HepG2 (cell line): ENCODE data around the gene MED12L. TPM values are rescaled to one million over a fixed set of nuclear protein-coding genes. Genes with fewer than 3 reads are reported as not detected.

Experiments used
- ATAC-seq: fragments of 200-7000 bp; cut with Tn5 transposase; 3 replicates; pipeline ENCODE4 v1.9.1; 2020; ENCODE audit warnings: mild to moderate bottlenecking, moderate library complexity
- BruUV-seq: library from RNA; stranded (reverse); fragments of 400-500 nt; replicated peaks from 2 replicates; lab custom pipeline; 2021; lab: Mats Ljungman, UMichigan
- CTCF ChIA-PET: fragments of 300-600 bp; formaldehyde crosslinking; extraction: SDS; loops from one replicate; lab custom pipeline; 2021; ENCODE audit warnings: low total read pairs, inconsistent platforms, low intra/inter-chr PET ratio; lab: Yijun Ruan, JAX
- POLR2A ChIA-PET: fragments of 350-600 bp; sonication (Branson Sonifier 250); formaldehyde crosslinking; loops from one replicate; lab custom pipeline; 2020; ENCODE audit warnings: antibody characterized with exemption, inconsistent platforms; lab: Yijun Ruan, JAX
- DNase-seq: peaks from one replicate; pipeline ENCODE4 v3.0.0-alpha.2; 2015; ENCODE audit warnings: low spot score
- FAIRE-seq: peaks from 3 replicates; lab custom pipeline; 2011; peaks lifted over from hg19 to GRCh38; lab: Jason Lieb, UNC
- H2AFZ ChIP-seq: one replicate; pipeline ENCODE4 v1.6.1; 2011; ENCODE audit warnings: low read length, inconsistent platforms
- H3K27ac ChIP-seq: fragments of 300-600 bp; 3 replicates; pipeline ENCODE4 v1.8.0; 2011; ENCODE audit warnings: mixed run types, mild to moderate bottlenecking, mixed read lengths, low read length, inconsistent platforms; ENCODE audit not compliant: insufficient read depth; ENCODE audit errors: extremely low read length
- H3K27me3 ChIP-seq, 2 experiments: fragments of 200-600 bp in 1 of 2; 2 replicates in 1 of 2; 3 replicates in 1 of 2; pipeline versions ENCODE4 v1.6.0 to v1.8.0; 2011; ENCODE audit warnings: low read length in 2 of 2, mild to moderate bottlenecking in 2 of 2, moderate library complexity in 2 of 2, inconsistent platforms in 1 of 2; ENCODE audit not compliant: insufficient read depth in 2 of 2, control insufficient read depth in 1 of 2
- H3K36me3 ChIP-seq, 2 experiments: fragments of 200-600 bp in 1 of 2; replicated peaks in 1 of 2; 2 replicates in 1 of 2; 3 replicates in 1 of 2; pipeline versions ENCODE4 v1.5.1 to v1.8.0; 2011; ENCODE audit warnings: low read length in 2 of 2, inconsistent platforms in 1 of 2; ENCODE audit not compliant: insufficient read depth in 2 of 2, control insufficient read depth in 1 of 2
- H3K4me1 ChIP-seq: 2 replicates; pipeline ENCODE4 v1.5.1; 2012; ENCODE audit warnings: low read length, inconsistent platforms; ENCODE audit not compliant: insufficient read depth
- H3K4me2 ChIP-seq: 2 replicates; pipeline ENCODE4 v1.6.0; 2011; ENCODE audit warnings: low read depth, low read length, inconsistent platforms
- H3K4me3 ChIP-seq, 3 experiments: fragments of 200-600 bp in 1 of 3; sonication (generic), shearing (Covaris generic) in 1 of 3; replicated peaks in 1 of 3; 2 replicates each; pipeline ENCODE4 v1.5.1; 2011 to 2016; ENCODE audit warnings: low read length in 3 of 3, inconsistent platforms in 2 of 3, low read depth in 2 of 3, mild to moderate bottlenecking in 2 of 3, control low read depth in 1 of 3, mixed read lengths in 1 of 3; ENCODE audit not compliant: insufficient read depth in 1 of 3
- H3K79me2 ChIP-seq: one replicate; pipeline ENCODE4 v1.6.1; 2011; ENCODE audit warnings: low read length, inconsistent platforms; ENCODE audit not compliant: insufficient read depth
- H3K9ac ChIP-seq: 2 replicates; pipeline ENCODE4 v1.6.0; 2011; ENCODE audit warnings: mild to moderate bottlenecking, low read depth, low read length, inconsistent platforms; ENCODE audit not compliant: insufficient read depth
- H3K9me3 ChIP-seq: 2 replicates; pipeline ENCODE4 v1.5.1; 2012; ENCODE audit warnings: mild to moderate bottlenecking, low read length
- H4K20me1 ChIP-seq: 2 replicates; pipeline ENCODE4 v1.6.0; 2011; ENCODE audit warnings: inconsistent platforms, mild to moderate bottlenecking, low read length, moderate library complexity; ENCODE audit not compliant: insufficient read depth
- BCL6 ChIP-seq: IDR thresholded peaks from 2 replicates; pipeline ENCODE4 v1.6.1; 2016; ENCODE audit warnings: missing genetic modification reagents, missing compliant biosample characterization
- BHLHE40 ChIP-seq: IDR thresholded peaks from 2 replicates; pipeline ENCODE4 v1.6.1; 2011; ENCODE audit warnings: low read length, improper control_type of control experiment
- FOXA3 ChIP-seq: IDR thresholded peaks from 2 replicates; pipeline ENCODE4 v1.6.1; 2016; ENCODE audit warnings: missing genetic modification reagents, missing compliant biosample characterization
- NR2F6 ChIP-seq, 2 experiments: IDR thresholded peaks; 2 replicates each; pipeline ENCODE4 v1.6.1; 2016; ENCODE audit warnings: antibody characterized with exemption in 1 of 2, mild to moderate bottlenecking in 1 of 2
- PITX1 ChIP-seq: sonication (generic); formaldehyde crosslinking; IDR thresholded peaks from 2 replicates; pipeline ENCODE4 v1.5.1; 2020; ENCODE audit warnings: mild to moderate bottlenecking, missing genetic modification reagents
- POGZ ChIP-seq: sonication (generic); formaldehyde crosslinking; IDR thresholded peaks from 2 replicates; pipeline ENCODE4 v1.4.0; 2020; ENCODE audit warnings: mild to moderate bottlenecking, missing genetic modification reagents
- RXRB ChIP-seq: IDR thresholded peaks from 2 replicates; pipeline ENCODE4 v1.6.1; 2016; ENCODE audit warnings: borderline replicate concordance, missing genetic modification reagents, missing compliant biosample characterization
- TOE1 ChIP-seq: sonication (generic); formaldehyde crosslinking; IDR thresholded peaks from 2 replicates; pipeline ENCODE4 v1.4.0; 2020; ENCODE audit warnings: mild to moderate bottlenecking, missing genetic modification reagents
- ZFP36L2 ChIP-seq: sonication (generic); formaldehyde crosslinking; IDR thresholded peaks from 2 replicates; pipeline ENCODE4 v1.4.0; 2020; ENCODE audit warnings: missing genetic modification reagents
- ZNF280D ChIP-seq: sonication (generic); formaldehyde crosslinking; IDR thresholded peaks from 2 replicates; pipeline ENCODE4 v1.5.1; 2020; ENCODE audit warnings: mild to moderate bottlenecking, missing genetic modification reagents
- ZNF605 ChIP-seq: sonication (generic); formaldehyde crosslinking; IDR thresholded peaks from 2 replicates; pipeline ENCODE4 v1.8.0; 2022; ENCODE audit warnings: mild to moderate bottlenecking, missing genetic modification reagents
- WGBS: methylation state at CpG from one replicate; pipeline ENCODE4 v1.1.6; 2017; ENCODE audit warnings: low lambda C conversion rate; 5-methylcytosine and 5-hydroxymethylcytosine counted together
- in situ Hi-C: cut with HindIII; loops from 2 replicates; pipeline ENCODE4 v1.10.0; 2017; ENCODE audit warnings: low pct_unique_long_range_greater_than_20kb; ENCODE audit not compliant: extremely low pct_ligation_motif_present
- intact Hi-C: fragments of 100-400 bp; cut with micrococcal nuclease; formaldehyde crosslinking; loops from one replicate; pipeline ENCODE4 v1.10.0; 2022; ENCODE audit not compliant: unreplicated experiment
- polyA plus RNA-seq, 8 experiments: library from polyadenylated mRNA; depleted of rRNA in 3 of 8; stranded (reverse) in 7 of 8; unstranded in 1 of 8; fragments of >200 nt; fragmentation: Illumina TruSeq in 4 of 8; extraction: Trizol in 4 of 8; gene quantifications; 2 replicates each; pipeline versions ENCODE4 v1.2.1 to v1.2.3, GENCODE V29; 2011 to 2016; ENCODE audit warnings: low read depth in 4 of 8, missing spikeins in 1 of 8, mixed read lengths in 1 of 8; ENCODE audit not compliant: insufficient read depth in 1 of 8
- total RNA-seq, 5 experiments: library from RNA; depleted of rRNA; stranded (reverse); fragments of >200 nt; fragmentation: Illumina TruSeq; extraction: Trizol; gene quantifications; 2 replicates each; pipeline ENCODE4 v1.2.3, GENCODE V29; 2016; ENCODE audit warnings: low read depth in 1 of 5
- TF ChIP-seq, protein P1 (sequence below): sonication (generic); formaldehyde crosslinking; conservative IDR thresholded peaks from 2 replicates; pipeline ENCODE4 v1.8.0; 2022; ENCODE audit warnings: low read depth, missing genetic modification reagents
- TF ChIP-seq, protein P2 (sequence below): sonication (generic); formaldehyde crosslinking; IDR thresholded peaks from 2 replicates; pipeline ENCODE4 v1.5.0; 2020; ENCODE audit warnings: mild to moderate bottlenecking, missing genetic modification reagents

MED12L gene
- total and polyA plus RNA-seq, 2 of the 13 experiments (the other 11 are each of a cell fraction or from before 2014, with no cell fraction given) = 0.07 to 0.64 TPM

GRCh38 chr3:151225040-151225975 lies 139.8 kb downstream of the MED12L start (continued):
- TF ChIP-seq ZNF280D (no peak), TOE1 (CRISPR knock-in tag) (no peak)
- TF ChIP-seq, all 625 proteins: peak for 0

DNA sequence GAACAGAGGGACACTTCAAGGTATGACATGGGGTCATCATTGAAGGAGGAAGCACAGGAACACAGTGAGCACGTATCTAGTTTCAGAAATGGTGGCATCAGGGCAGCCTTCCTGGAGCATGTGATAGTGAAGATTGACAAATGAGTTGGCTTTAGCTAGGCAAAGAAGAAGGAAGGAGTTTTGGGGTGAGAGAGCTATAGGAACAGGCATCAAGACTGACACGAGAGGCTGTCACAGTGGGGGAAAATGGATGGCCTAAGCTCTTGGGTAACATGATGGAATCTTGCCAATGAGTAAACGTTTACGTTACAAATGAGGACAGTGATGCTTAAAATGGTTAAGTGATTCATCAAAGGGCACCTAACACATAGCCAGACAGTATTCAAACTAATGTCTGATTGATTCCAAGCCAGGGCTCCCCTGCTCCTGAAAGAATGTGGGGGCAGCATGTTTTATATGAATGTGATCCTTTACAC lies 140.7 kb downstream of the MED12L start:
- DNase-seq (peak; percentile 81), FAIRE-seq (no peak), ATAC-seq (peak; percentile 18; the same call in 2 of the 3 replicates)
- H2AFZ ChIP-seq = no peak overlapping the region
- H3K9me3 ChIP-seq = peaks cover 5% of the 10 kb centered on the region; the same call in 1 of the 2 replicates
- BruUV-seq = no TSS peak
- H3K4me1 ChIP-seq = peaks cover 34% of the 10 kb centered on the region
- H4K20me1 ChIP-seq = no peaks in the 10 kb centered on the region
- no peak overlapping the region for H3K4me2 ChIP-seq
- ChIA-PET CTCF (interaction anchor here (1.4 to 3.2 kb wide), 2 partner anchors 58 to 101 kb away, joined by 3 to 29 read pairs; no protein-coding TSS in a partner anchor), POLR2A (interaction anchor here (0.8 to 1.5 kb wide), 3 partner anchors 29 to 57 kb away, joined by 3 to 7 read pairs (median 4); no protein-coding TSS in a partner anchor)
- H3K9ac ChIP-seq = no peak overlapping the region
- 35% methylated on average over 4 of the region's 4 CpGs for WGBS
- H3K27ac ChIP-seq = no peak overlapping the region
- in situ Hi-C loops (loop anchor here (5.0 kb wide), 2 partner anchors 54 to 56 kb away; no protein-coding TSS in a partner anchor), intact Hi-C loops (no loop called here)
- no peaks in the 10 kb centered on the region; a peak in 1 of 5 replicates for H3K27me3 ChIP-seq
- no peaks in the 10 kb centered on the region for H3K79me2 ChIP-seq
- H3K36me3 ChIP-seq = no peaks in the 10 kb centered on the region
- H3K4me3 ChIP-seq = no peak overlapping the region
- TF ChIP-seq ZFP36L2 (no peak), BHLHE40 (no peak), BCL6 (CRISPR knock-in tag) (no peak), FOXA3 (CRISPR knock-in tag) (peak; percentile 52; the same call in 1 of the 2 replicates), RXRB (CRISPR knock-in tag) (no peak), POGZ (CRISPR knock-in tag) (no peak), PITX1 (CRISPR knock-in tag) (no peak), ZNF605 (CRISPR knock-in tag) (no peak), NR2F6 (IDR thresholded peaks at IDR 0.05) (no peak), NR2F6 (CRISPR knock-in tag; IDR thresholded peaks at IDR 0.05) (no peak)
- TF ChIP-seq, protein P1, sequence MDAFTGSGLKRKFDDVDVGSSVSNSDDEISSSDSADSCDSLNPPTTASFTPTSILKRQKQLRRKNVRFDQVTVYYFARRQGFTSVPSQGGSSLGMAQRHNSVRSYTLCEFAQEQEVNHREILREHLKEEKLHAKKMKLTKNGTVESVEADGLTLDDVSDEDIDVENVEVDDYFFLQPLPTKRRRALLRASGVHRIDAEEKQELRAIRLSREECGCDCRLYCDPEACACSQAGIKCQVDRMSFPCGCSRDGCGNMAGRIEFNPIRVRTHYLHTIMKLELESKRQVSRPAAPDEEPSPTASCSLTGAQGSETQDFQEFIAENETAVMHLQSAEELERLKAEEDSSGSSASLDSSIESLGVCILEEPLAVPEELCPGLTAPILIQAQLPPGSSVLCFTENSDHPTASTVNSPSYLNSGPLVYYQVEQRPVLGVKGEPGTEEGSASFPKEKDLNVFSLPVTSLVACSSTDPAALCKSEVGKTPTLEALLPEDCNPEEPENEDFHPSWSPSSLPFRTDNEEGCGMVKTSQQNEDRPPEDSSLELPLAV (CRISPR knock-in tag) = no peak
- TF ChIP-seq, protein P2, sequence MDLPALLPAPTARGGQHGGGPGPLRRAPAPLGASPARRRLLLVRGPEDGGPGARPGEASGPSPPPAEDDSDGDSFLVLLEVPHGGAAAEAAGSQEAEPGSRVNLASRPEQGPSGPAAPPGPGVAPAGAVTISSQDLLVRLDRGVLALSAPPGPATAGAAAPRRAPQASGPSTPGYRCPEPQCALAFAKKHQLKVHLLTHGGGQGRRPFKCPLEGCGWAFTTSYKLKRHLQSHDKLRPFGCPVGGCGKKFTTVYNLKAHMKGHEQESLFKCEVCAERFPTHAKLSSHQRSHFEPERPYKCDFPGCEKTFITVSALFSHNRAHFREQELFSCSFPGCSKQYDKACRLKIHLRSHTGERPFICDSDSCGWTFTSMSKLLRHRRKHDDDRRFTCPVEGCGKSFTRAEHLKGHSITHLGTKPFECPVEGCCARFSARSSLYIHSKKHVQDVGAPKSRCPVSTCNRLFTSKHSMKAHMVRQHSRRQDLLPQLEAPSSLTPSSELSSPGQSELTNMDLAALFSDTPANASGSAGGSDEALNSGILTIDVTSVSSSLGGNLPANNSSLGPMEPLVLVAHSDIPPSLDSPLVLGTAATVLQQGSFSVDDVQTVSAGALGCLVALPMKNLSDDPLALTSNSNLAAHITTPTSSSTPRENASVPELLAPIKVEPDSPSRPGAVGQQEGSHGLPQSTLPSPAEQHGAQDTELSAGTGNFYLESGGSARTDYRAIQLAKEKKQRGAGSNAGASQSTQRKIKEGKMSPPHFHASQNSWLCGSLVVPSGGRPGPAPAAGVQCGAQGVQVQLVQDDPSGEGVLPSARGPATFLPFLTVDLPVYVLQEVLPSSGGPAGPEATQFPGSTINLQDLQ = no peak
